Neural progenitor cell (in vitro differentiated cells): ENCODE measurements around the gene MACROH2A1. TPM values are rescaled to one million over a fixed set of nuclear protein-coding genes. Genes with fewer than 3 reads are reported as not detected.
A peak's percentile ranks its signal among the peaks of the same experiment; 100 is the strongest.

Experiments
- DNase-seq: peaks from one replicate; pipeline ENCODE4 v3.0.0-alpha.2; 2016; ENCODE audit warnings: low spot score
- H2AFZ ChIP-seq: fragments of 200-600 bp; sonication (generic); replicated peaks from 2 replicates; pipeline ENCODE4 v1.6.1; 2016; ENCODE audit warnings: antibody characterized with exemption
- H3F3A ChIP-seq: fragments of 200-600 bp; sonication (generic); 2 replicates; pipeline ENCODE4 v1.6.1; 2016; ENCODE audit warnings: antibody characterized with exemption, low read depth
- H3K27ac ChIP-seq: fragments of 200-600 bp; sonication (generic); 2 replicates; pipeline ENCODE4 v1.5.1; 2016; ENCODE audit warnings: mild to moderate bottlenecking
- H3K27me3 ChIP-seq: fragments of 200-600 bp; sonication (generic); 2 replicates; pipeline ENCODE4 v1.6.1; 2016; ENCODE audit warnings: mild to moderate bottlenecking, moderate library complexity
- H3K36me3 ChIP-seq: fragments of 200-600 bp; sonication (generic); 2 replicates; pipeline ENCODE4 v1.5.1; 2016
- H3K4me1 ChIP-seq: fragments of 200-600 bp; sonication (generic); 2 replicates; pipeline ENCODE4 v1.6.1; 2016; ENCODE audit warnings: mixed run types
- H3K4me2 ChIP-seq: fragments of 200-600 bp; sonication (generic); 2 replicates; pipeline ENCODE4 v1.6.1; 2016
- H3K4me3 ChIP-seq: fragments of 200-600 bp; sonication (generic); 2 replicates; pipeline ENCODE4 v1.5.1; 2016
- H3K79me2 ChIP-seq: fragments of 200-600 bp; sonication (generic); 2 replicates; pipeline ENCODE4 v1.6.1; 2016; ENCODE audit warnings: low read depth
- H3K9ac ChIP-seq: fragments of 200-600 bp; sonication (generic); 2 replicates; pipeline ENCODE4 v1.6.1; 2016
- H3K9me3 ChIP-seq: fragments of 200-600 bp; sonication (generic); 2 replicates; pipeline ENCODE4 v1.5.1; 2016; ENCODE audit warnings: low read depth
- H4K20me1 ChIP-seq: fragments of 200-600 bp; sonication (generic); 2 replicates; pipeline ENCODE4 v1.6.1; 2016; ENCODE audit warnings: low read depth
- H3K27ac Mint-ChIP-seq: 3 replicates; pipeline ENCODE4 v1.8.0; 2021; ENCODE audit warnings: mixed read lengths
- H3K27me3 Mint-ChIP-seq: 2 replicates; pipeline ENCODE4 v1.8.0; 2022; ENCODE audit warnings: low read depth, mild to moderate bottlenecking, inconsistent platforms, moderate library complexity, mixed read lengths; ENCODE audit not compliant: insufficient read depth
- H3K36me3 Mint-ChIP-seq: 3 replicates; pipeline ENCODE4 v1.8.0; 2021; ENCODE audit warnings: mixed read lengths
- H3K4me1 Mint-ChIP-seq: 3 replicates; pipeline ENCODE4 v1.8.0; 2021; ENCODE audit warnings: mixed read lengths
- H3K4me3 Mint-ChIP-seq: 3 replicates; pipeline ENCODE4 v1.8.0; 2021; ENCODE audit warnings: mild to moderate bottlenecking, moderate library complexity, mixed read lengths
- H3K9me3 Mint-ChIP-seq: 3 replicates; pipeline ENCODE4 v1.8.0; 2020; ENCODE audit warnings: mixed read lengths
- CTCF ChIP-seq: fragments of 200-600 bp; sonication (generic); IDR thresholded peaks from 2 replicates; pipeline ENCODE4 v1.5.1; 2017; ENCODE audit warnings: antibody characterized with exemption, mild to moderate bottlenecking
- EZH2 ChIP-seq: fragments of 200-600 bp; sonication (generic); IDR thresholded peaks from 2 replicates; pipeline ENCODE4 v1.6.1; 2017; ENCODE audit warnings: antibody characterized with exemption, mild to moderate bottlenecking, moderate library complexity
- EZH2phosphoT487 ChIP-seq: fragments of 200-600 bp; sonication (generic); IDR thresholded peaks from 2 replicates; pipeline ENCODE4 v1.6.1; 2017; ENCODE audit warnings: antibody characterized with exemption
- total RNA-seq: library from RNA; depleted of rRNA; stranded (reverse); fragments of >200 nt; gene quantifications from 2 replicates; pipeline ENCODE4 v1.2.3, GENCODE V29; 2015; ENCODE audit warnings: low replicate concordance

MACROH2A1 gene
- total RNA-seq: 179 and 227 TPM in 2 replicates

- Histone ChIP-seq H3F3A (peaks cover 30% of the 10 kb centered on the region), H3K27me3 (peaks cover 66% of the 10 kb centered on the region), H3K9me3 (no peaks in the 10 kb centered on the region), H3K4me3 (peak within 1 kb of the TSS; percentile 82), H3K36me3 (no peaks in the 10 kb centered on the region), H2AFZ (peak within 1 kb of the TSS; percentile 92), H3K27ac (no peak within 1 kb of the TSS), H3K79me2 (peaks cover 45% of the 10 kb centered on the region), H3K9ac (peak within 1 kb of the TSS; percentile 71), H3K4me2 (peak within 1 kb of the TSS; percentile 89), H3K4me1 (peaks cover 20% of the 10 kb centered on the region), H4K20me1 (peaks cover 41% of the 10 kb centered on the region)
- TF ChIP-seq EZH2 (no peak), CTCF (no peak), EZH2phosphoT487 (no peak)
- H3K4me3 Mint-ChIP-seq: peak within 1 kb of the TSS; percentile 95
- peak within 1 kb of the TSS; percentile 97 for H3K27ac Mint-ChIP-seq
- peak; percentile 92 for DNase-seq
- peaks cover 7% of the 10 kb centered on the region for H3K36me3 Mint-ChIP-seq
- peaks cover 40% of the 10 kb centered on the region for H3K4me1 Mint-ChIP-seq
- no peaks in the 10 kb centered on the region for H3K9me3 Mint-ChIP-seq
- H3K27me3 Mint-ChIP-seq: peaks cover 3% of the 10 kb centered on the region
Observed at GRCh38 chr5:135398855-135399793, at the start of gene MACROH2A1. Gene MACROH2A1 (minus strand): TSS chr5:135399231. CDS start chr5:135389093, 10,138 bp downstream.

- H3K4me3 ChIP-seq: no peak overlapping the region
- no peaks in the 10 kb centered on the region for H3K36me3 ChIP-seq
- H3K4me1 Mint-ChIP-seq: peaks cover 23% of the 10 kb centered on the region
- H3K9me3 Mint-ChIP-seq: no peaks in the 10 kb centered on the region
- peaks cover 12% of the 10 kb centered on the region for H3K4me1 ChIP-seq
- H3K27ac ChIP-seq: no peak overlapping the region
- no peaks in the 10 kb centered on the region for H4K20me1 ChIP-seq
- H3K4me2 ChIP-seq: no peak overlapping the region
- no peaks in the 10 kb centered on the region for H3K36me3 Mint-ChIP-seq
- H3K9ac ChIP-seq: no peak overlapping the region
- peaks cover under 1% of the 10 kb centered on the region for H3F3A ChIP-seq
- no peak overlapping the region for H3K4me3 Mint-ChIP-seq
- H3K79me2 ChIP-seq: no peaks in the 10 kb centered on the region
- TF ChIP-seq CTCF (no peak), EZH2phosphoT487 (no peak), EZH2 (no peak)
- H2AFZ ChIP-seq: no peak overlapping the region
- H3K27ac Mint-ChIP-seq: no peak overlapping the region
- peaks cover 16% of the 10 kb centered on the region for H3K27me3 ChIP-seq
- H3K27me3 Mint-ChIP-seq: peaks cover 14% of the 10 kb centered on the region
- no peaks in the 10 kb centered on the region for H3K9me3 ChIP-seq
- no peak for DNase-seq
Observed at GRCh38 chr5:135448071-135448739, 49.2 kb upstream of the MACROH2A1 start.

GRCh38 chr5:135447298-135447929 is 48.4 kb upstream of the MACROH2A1 start, which contains the start of gene DCANP1:
Gene DCANP1 (minus strand): TSS chr5:135447348. CDS start chr5:135447108, 240 bp downstream.
- H3K27ac Mint-ChIP-seq: no peak within 1 kb of the TSS
- DNase-seq: no peak
- H3K27me3 ChIP-seq: peaks cover 8% of the 10 kb centered on the region

More at GRCh38 chr5:135447298-135447929, 48.4 kb upstream of the MACROH2A1 start, which contains the start of gene DCANP1:
- H3F3A ChIP-seq: peaks cover 3% of the 10 kb centered on the region
- H3K27me3 Mint-ChIP-seq: peaks cover 14% of the 10 kb centered on the region
- H3K4me1 ChIP-seq: peaks cover 18% of the 10 kb centered on the region
- H4K20me1 ChIP-seq: no peaks in the 10 kb centered on the region
- H3K4me2 ChIP-seq: no peak within 1 kb of the TSS
- no peak within 1 kb of the TSS for H3K27ac ChIP-seq
- TF ChIP-seq EZH2phosphoT487 (no peak), CTCF (no peak), EZH2 (no peak)
- no peak within 1 kb of the TSS for H3K9ac ChIP-seq
- H3K9me3 ChIP-seq: no peaks in the 10 kb centered on the region
- H3K36me3 ChIP-seq: no peaks in the 10 kb centered on the region
- peaks cover 31% of the 10 kb centered on the region for H3K4me1 Mint-ChIP-seq
- H3K36me3 Mint-ChIP-seq: no peaks in the 10 kb centered on the region
- no peaks in the 10 kb centered on the region for H3K79me2 ChIP-seq
- H3K4me3 Mint-ChIP-seq: no peak within 1 kb of the TSS
- no peaks in the 10 kb centered on the region for H3K9me3 Mint-ChIP-seq
- H3K4me3 ChIP-seq: no peak within 1 kb of the TSS
- H2AFZ ChIP-seq: no peak within 1 kb of the TSS
